Naive thymus-derived CD4-positive, alpha-beta T cell (primary cell): ENCODE measurements around the gene BCORL1. TPM values are rescaled to one million over a fixed set of nuclear protein-coding genes. Genes with fewer than 3 reads are reported as not detected.

Experiments
- ATAC-seq: fragments of 150-1000 bp; cut with Tn5 transposase; 2 replicates; pipeline ENCODE4 v1.10.0; 2021; ENCODE audit warnings: mild to moderate bottlenecking, moderate library complexity
- CTCF ChIA-PET: fragments of 350-600 bp; sonication (Branson Sonifier 250); formaldehyde crosslinking; loops from one replicate; lab custom pipeline; 2021; ENCODE audit warnings: antibody characterized with exemption; lab: Charles Lee
- POLR2A ChIA-PET: fragments of 350-600 bp; sonication (Branson Sonifier 250); formaldehyde crosslinking; loops from one replicate; lab custom pipeline; 2021; ENCODE audit warnings: antibody characterized with exemption, inconsistent platforms; lab: Charles Lee
- DNase-seq, 9 donors: peaks; one replicate each; pipeline versions ENCODE4 v3.0.0 to v3.0.0-alpha.2; 2020 to 2022; ENCODE audit warnings: mixed read lengths in 1 of 9
- H3K27ac ChIP-seq: one replicate; pipeline ENCODE4 v1.7.0; 2013; ENCODE audit warnings: mild to moderate bottlenecking, low read depth, low read length, moderate library complexity
- H3K27me3 ChIP-seq, 2 donors: one replicate each; pipeline ENCODE4 v1.7.0; 2013; ENCODE audit warnings: low read length in 2 of 2, mild to moderate bottlenecking in 2 of 2, moderate library complexity in 2 of 2; ENCODE audit not compliant: control insufficient read depth in 2 of 2, insufficient read depth in 2 of 2
- H3K36me3 ChIP-seq, 3 experiments: 1 replicate in 2 of 3; 2 replicates in 1 of 3; pipeline ENCODE4 v1.7.0; 2013; ENCODE audit warnings: low read length in 3 of 3, mild to moderate bottlenecking in 3 of 3, moderate library complexity in 1 of 3; ENCODE audit not compliant: insufficient read depth in 3 of 3, control insufficient read depth in 2 of 3
- H3K4me1 ChIP-seq, 2 donors: one replicate each; pipeline ENCODE4 v1.7.0; 2013; ENCODE audit warnings: low read length in 2 of 2, mild to moderate bottlenecking in 2 of 2, moderate library complexity in 1 of 2; ENCODE audit not compliant: control insufficient read depth in 2 of 2, insufficient read depth in 2 of 2
- H3K4me3 ChIP-seq: 2 replicates; pipeline ENCODE4 v1.7.0; 2013; ENCODE audit warnings: mild to moderate bottlenecking, low read length
- H3K9me3 ChIP-seq, 3 experiments: 1 replicate in 2 of 3; 2 replicates in 1 of 3; pipeline ENCODE4 v1.7.0; 2013; ENCODE audit warnings: low read length in 3 of 3; ENCODE audit not compliant: control insufficient read depth in 2 of 3
- H3K27ac Mint-ChIP-seq, 9 donors: one replicate each; pipeline ENCODE4 v1.8.0; 2020 to 2022; ENCODE audit warnings: mixed read lengths in 9 of 9, mild to moderate bottlenecking in 8 of 9, moderate library complexity in 5 of 9, inconsistent platforms in 2 of 9
- H3K27me3 Mint-ChIP-seq, 5 donors: one replicate each; pipeline ENCODE4 v1.8.0; 2021 to 2022; ENCODE audit warnings: mixed read lengths in 5 of 5, mild to moderate bottlenecking in 1 of 5
- H3K36me3 Mint-ChIP-seq, 5 donors: one replicate each; pipeline ENCODE4 v1.8.0; 2020 to 2022; ENCODE audit warnings: mixed read lengths in 5 of 5, mild to moderate bottlenecking in 3 of 5, inconsistent platforms in 1 of 5
- H3K4me1 Mint-ChIP-seq, 7 donors: one replicate each; pipeline ENCODE4 v1.8.0; 2020 to 2022; ENCODE audit warnings: mixed read lengths in 7 of 7, mild to moderate bottlenecking in 3 of 7, inconsistent platforms in 1 of 7
- H3K4me3 Mint-ChIP-seq, 10 donors: one replicate each; pipeline ENCODE4 v1.8.0; 2020 to 2022; ENCODE audit warnings: mild to moderate bottlenecking in 10 of 10, mixed read lengths in 10 of 10, moderate library complexity in 6 of 10, inconsistent platforms in 2 of 10
- H3K9me3 Mint-ChIP-seq, 11 donors: one replicate each; pipeline ENCODE4 v1.8.0; 2020 to 2022; ENCODE audit warnings: mixed read lengths in 11 of 11, mild to moderate bottlenecking in 4 of 11, inconsistent platforms in 1 of 11, moderate library complexity in 1 of 11
- intact Hi-C, 2 donors: fragments of 100-400 bp; cut with micrococcal nuclease; formaldehyde crosslinking; loops; one replicate each; pipeline ENCODE4 v1.15.1; 2023
- polyA plus RNA-seq, 2 donors: library from polyadenylated mRNA; unstranded; fragments of 300-500 nt; fragmentation: Illumina TruSeq; gene quantifications; one replicate each; pipeline ENCODE4 v1.2.3, GENCODE V29; 2021
- total RNA-seq, 6 experiments: library from RNA in 5 of 6; stranded (reverse) in 5 of 6; gene quantifications; 1 replicate in 5 of 6; 2 replicates in 1 of 6; pipeline ENCODE4 v1.2.3 and lab custom pipeline; 2021 to 2026

Gene BCORL1
- total and polyA plus RNA-seq, 7 experiments from 2014 or later = 0.64 to 8.9 (median 7.4) TPM

- intact Hi-C loops = loop anchor here (2.0 to 10.0 kb wide), 2 partner anchors 1732 to 1734 kb away; no protein-coding TSS in a partner anchor
Measured at GRCh38 chrX:130080791-130081367, 98.4 kb downstream of the BCORL1 start.

DNA sequence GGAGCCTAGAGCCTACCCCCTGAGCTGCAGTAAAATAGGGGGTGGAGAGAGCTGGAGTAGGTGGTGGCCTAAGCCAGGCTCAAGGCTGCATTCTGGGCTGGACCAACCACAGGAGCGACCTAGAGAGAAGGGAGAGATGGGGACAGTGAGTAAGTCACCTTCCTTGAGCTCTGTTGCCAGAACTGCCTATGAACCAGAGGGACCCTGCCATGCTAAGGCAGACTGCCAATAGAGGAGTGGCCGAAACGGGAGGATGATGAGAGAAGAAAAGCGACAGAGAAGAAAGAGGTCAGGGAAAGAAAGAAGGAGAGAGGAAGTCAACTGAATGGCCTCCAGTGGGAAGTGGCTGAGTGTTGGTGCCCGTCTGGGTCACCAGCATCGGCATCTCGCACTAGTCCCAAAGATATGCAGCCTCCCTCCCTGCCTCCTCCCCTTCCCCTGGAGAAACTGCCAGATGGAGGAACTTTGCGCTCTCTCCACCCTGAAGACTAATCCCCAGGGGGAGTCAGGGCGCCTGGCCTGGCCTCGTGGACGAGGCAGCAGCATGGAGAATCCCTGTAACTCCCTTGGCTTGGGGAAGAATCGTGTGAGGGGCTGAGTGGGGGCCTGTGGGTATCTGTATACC lies 99.1 kb downstream of the BCORL1 start:
- no peaks in the 10 kb centered on the region for H3K9me3 Mint-ChIP-seq
- no peak for ATAC-seq
- peaks cover 19 to 58% (median 41%) of the 10 kb centered on the region in 7 donors for H3K4me1 Mint-ChIP-seq
- H3K9me3 ChIP-seq = no peaks in the 10 kb centered on the region
- no peaks in the 10 kb centered on the region for H3K27me3 ChIP-seq
- H3K27ac ChIP-seq = peak overlapping the region; percentile 73
- H3K36me3 Mint-ChIP-seq = peaks cover 0 to 17% (median 3%) of the 10 kb centered on the region in 5 donors
- no peaks in the 10 kb centered on the region for H3K27me3 Mint-ChIP-seq
- H3K4me3 Mint-ChIP-seq = peak overlapping the region; percentile 74 to 93 (median 84)
- intact Hi-C loops = loop anchor here (1.0 to 10.0 kb wide), 10 partner anchors 11 to 1733 kb away; partner anchors contain the start of genes ELF4 (in 2 of the 2), AIFM1 (in 1 of the 2), ENOX2 (in 1 of the 2) and RAB33A (in 1 of the 2)
- H3K27ac Mint-ChIP-seq = peak overlapping the region; percentile 88 to 96 (median 94)
- CTCF ChIA-PET = interaction anchor here (0.6 to 5.5 kb wide), 11 partner anchors 10 to 112 kb away, joined by 3 to 83 read pairs (median 4); no protein-coding TSS in a partner anchor
- DNase-seq = no peak
- H3K4me1 ChIP-seq = peaks cover 26 to 32% of the 10 kb centered on the region in 2 donors
- peaks cover 0 to 13% (median 2%) of the 10 kb centered on the region in 3 experiments for H3K36me3 ChIP-seq
- peak overlapping the region; percentile 42 for H3K4me3 ChIP-seq
- POLR2A ChIA-PET = interaction anchor here (0.5 to 2.2 kb wide), 11 partner anchors 11 to 286 kb away, joined by 3 to 12 read pairs (median 3); partner anchors contain the start of gene AIFM1

More at GRCh38 chrX:130080791-130081367, 98.4 kb downstream of the BCORL1 start:
- Histone ChIP-seq H3K36me3 (peaks cover 0 to 13% (median 2%) of the 10 kb centered on the region in 3 experiments), H3K27ac (peak overlapping the region; percentile 73), H3K9me3 (no peaks in the 10 kb centered on the region), H3K4me3 (no peak overlapping the region), H3K4me1 (peaks cover 26 to 32% of the 10 kb centered on the region in 2 donors), H3K27me3 (no peaks in the 10 kb centered on the region)
- CTCF ChIA-PET = interaction anchor here (0.5 to 5.5 kb wide), 14 partner anchors 11 to 113 kb away, joined by 3 to 83 read pairs (median 4); no protein-coding TSS in a partner anchor
- Mint-ChIP-seq H3K36me3 (peaks cover 0 to 14% (median 3%) of the 10 kb centered on the region in 5 donors), H3K4me1 (peaks cover 19 to 53% (median 42%) of the 10 kb centered on the region in 7 donors), H3K4me3 (peak overlapping the region in 6 of 10 donors; percentile 66 to 91 (median 81)), H3K9me3 (no peaks in the 10 kb centered on the region), H3K27me3 (no peaks in the 10 kb centered on the region), H3K27ac (peak overlapping the region in 6 of 9 donors; percentile 43 to 94 (median 92))
- POLR2A ChIA-PET = interaction anchor here (0.9 to 2.2 kb wide), 5 partner anchors 11 to 90 kb away, joined by 3 to 12 read pairs (median 3); partner anchors contain the start of gene AIFM1
- ATAC-seq = no peak
- no peak for DNase-seq

DNA sequence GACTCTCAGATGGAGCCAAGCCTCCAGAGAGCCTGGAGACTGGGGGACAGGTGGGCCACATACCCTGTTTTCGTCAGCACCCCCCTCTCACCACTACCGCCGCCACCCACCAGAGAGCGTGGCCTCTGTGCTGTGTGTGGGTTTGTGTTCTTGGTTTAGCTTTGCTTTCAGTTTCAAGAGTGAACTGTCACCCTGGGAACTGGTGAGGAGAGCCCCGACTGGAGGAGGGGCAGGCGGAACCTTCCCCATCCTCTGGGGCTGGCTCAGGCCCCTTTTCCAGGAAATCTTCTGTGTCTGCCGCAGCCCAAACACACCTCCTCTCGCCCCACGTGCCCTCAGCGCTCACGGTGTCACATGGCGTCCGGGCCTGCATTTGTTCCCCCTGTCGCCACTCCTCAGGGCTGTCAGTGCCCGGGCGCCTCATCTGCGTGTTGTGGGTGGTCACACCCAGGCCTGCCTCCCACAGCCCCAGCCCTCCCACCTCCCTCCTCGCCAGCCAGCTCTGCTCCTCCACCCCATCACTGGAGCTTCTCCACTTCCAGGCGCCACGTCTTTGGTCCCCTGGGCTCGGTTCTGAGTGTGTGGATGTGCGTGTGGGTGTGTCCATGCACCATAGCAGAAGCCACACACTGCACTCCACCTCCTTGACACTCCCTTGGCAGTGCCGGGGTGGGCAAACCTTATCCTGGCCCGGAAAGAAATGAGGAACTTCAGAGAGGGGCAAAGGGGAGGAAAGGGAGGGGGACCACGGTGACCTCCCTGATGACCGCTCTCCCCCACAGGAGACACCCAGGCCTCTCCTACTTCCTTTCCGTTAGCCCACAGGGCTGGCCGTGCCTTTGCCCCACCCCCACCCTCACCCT lies 100.0 kb downstream of the BCORL1 start:
- DNase-seq (peak; percentile 18 to 79 (median 71)), ATAC-seq (peak; percentile 83)
- Histone ChIP-seq H3K27me3 (no peaks in the 10 kb centered on the region), H3K4me3 (peak overlapping the region; percentile 42), H3K4me1 (peaks cover 26 to 32% of the 10 kb centered on the region in 2 donors), H3K27ac (peak overlapping the region; percentile 73), H3K36me3 (peaks cover 0 to 13% (median 2%) of the 10 kb centered on the region in 3 experiments), H3K9me3 (no peaks in the 10 kb centered on the region)
- Mint-ChIP-seq H3K36me3 (peaks cover 0 to 17% (median 3%) of the 10 kb centered on the region in 5 donors), H3K4me1 (peaks cover 20 to 64% (median 44%) of the 10 kb centered on the region in 7 donors), H3K27ac (peak overlapping the region; percentile 85 to 96 (median 94)), H3K27me3 (no peaks in the 10 kb centered on the region), H3K9me3 (no peaks in the 10 kb centered on the region), H3K4me3 (peak overlapping the region; percentile 74 to 93 (median 84))
- intact Hi-C loops = loop anchor here (1.0 to 10.0 kb wide), 9 partner anchors 10 to 1732 kb away; partner anchors contain the start of genes ELF4 (in 2 of the 2), AIFM1 (in 1 of the 2), ENOX2 (in 1 of the 2) and RAB33A (in 1 of the 2)
- ChIA-PET CTCF (interaction anchor here (0.6 to 5.5 kb wide), 4 partner anchors 9 to 109 kb away, joined by 3 to 83 read pairs (median 14); no protein-coding TSS in a partner anchor), POLR2A (interaction anchor here (0.7 to 2.2 kb wide), 7 partner anchors 10 to 110 kb away, joined by 3 to 12 read pairs (median 5); no protein-coding TSS in a partner anchor)

- Histone ChIP-seq H3K9me3 (no peaks in the 10 kb centered on the region), H3K36me3 (peaks cover 0 to 13% (median 2%) of the 10 kb centered on the region in 3 experiments), H3K27ac (peak overlapping the region; percentile 73), H3K4me3 (peak overlapping the region; percentile 42), H3K27me3 (no peaks in the 10 kb centered on the region), H3K4me1 (peaks cover 30 to 36% of the 10 kb centered on the region in 2 donors)
- ChIA-PET CTCF (interaction anchor here (5.5 kb wide), 1 partner anchor 37 kb away, joined by 83 read pairs; no protein-coding TSS in a partner anchor), POLR2A (interaction anchor here (5.3 kb wide), 1 partner anchor 14 kb away, joined by 44 read pairs; no protein-coding TSS in a partner anchor)
- DNase-seq (no peak), ATAC-seq (no peak)
- Mint-ChIP-seq H3K27ac (peak overlapping the region; percentile 55 to 97 (median 94)), H3K4me1 (peaks cover 25 to 70% (median 50%) of the 10 kb centered on the region in 7 donors), H3K4me3 (peak overlapping the region; percentile 86 to 93 (median 89)), H3K36me3 (peaks cover 0 to 20% (median 3%) of the 10 kb centered on the region in 5 donors), H3K27me3 (no peaks in the 10 kb centered on the region), H3K9me3 (no peaks in the 10 kb centered on the region)
- intact Hi-C loops = loop anchor here in 1 of 2 donors (2.0 to 10.0 kb wide), 2 partner anchors 16 to 1732 kb away; no protein-coding TSS in a partner anchor
Measured at GRCh38 chrX:130083107-130083490, 100.7 kb downstream of the BCORL1 start.

DNA sequence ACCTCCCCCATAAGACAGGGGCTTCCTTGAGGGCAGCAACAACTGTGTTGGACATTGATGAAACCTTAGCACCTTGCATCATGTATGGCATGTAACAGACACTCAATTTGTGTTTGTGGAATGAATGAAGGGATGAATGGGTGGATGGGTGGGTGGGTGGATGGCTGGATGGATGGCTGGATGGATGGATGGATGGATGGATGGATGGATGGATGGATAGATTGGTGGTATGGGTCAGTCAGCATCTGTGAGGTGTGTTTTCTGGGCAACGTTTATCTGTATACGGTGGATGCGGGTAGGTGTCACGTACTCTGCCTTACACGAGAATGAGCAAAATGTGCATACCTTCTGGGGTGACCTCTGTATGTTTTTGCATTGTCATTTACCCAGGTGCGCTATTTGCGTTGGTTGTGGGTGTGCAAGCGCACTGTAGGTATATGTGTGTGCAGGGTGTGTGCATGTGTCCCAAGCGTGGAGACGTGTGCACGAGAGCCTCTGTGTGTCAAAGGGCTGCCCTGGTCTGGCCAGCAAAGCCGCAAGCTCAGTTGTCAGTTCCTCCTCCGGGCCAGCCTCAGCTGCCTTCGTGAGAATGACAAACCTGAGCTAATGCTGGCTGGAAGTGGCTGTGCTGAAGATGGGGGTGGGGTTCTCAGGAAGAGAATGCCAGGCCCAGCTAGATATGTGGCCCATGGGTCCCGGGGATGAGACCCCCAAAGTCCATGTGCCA lies 101.4 kb downstream of the BCORL1 start:
- no peaks in the 10 kb centered on the region for H3K9me3 ChIP-seq
- peak overlapping the region; percentile 67 for H3K4me3 ChIP-seq
- Mint-ChIP-seq H3K36me3 (peaks cover 0 to 18% (median 3%) of the 10 kb centered on the region in 5 donors), H3K4me3 (peak overlapping the region; percentile 86 to 93 (median 89)), H3K9me3 (no peaks in the 10 kb centered on the region), H3K4me1 (peaks cover 25 to 77% (median 57%) of the 10 kb centered on the region in 7 donors), H3K27me3 (no peaks in the 10 kb centered on the region), H3K27ac (peak overlapping the region; percentile 55 to 97 (median 91))
- peaks cover 0 to 13% (median 2%) of the 10 kb centered on the region in 3 experiments for H3K36me3 ChIP-seq
- peak overlapping the region; percentile 66 for H3K27ac ChIP-seq
- intact Hi-C loops = loop anchor here in 1 of 2 donors (2.0 to 10.0 kb wide), 2 partner anchors 15 to 1731 kb away; no protein-coding TSS in a partner anchor
- no peaks in the 10 kb centered on the region for H3K27me3 ChIP-seq
- H3K4me1 ChIP-seq = peaks cover 30 to 36% of the 10 kb centered on the region in 2 donors
- no peak for ATAC-seq
- ChIA-PET POLR2A (interaction anchor here (0.8 to 5.3 kb wide), 7 partner anchors 8 to 134 kb away, joined by 3 to 44 read pairs (median 5); partner anchors contain the start of gene ELF4), CTCF (interaction anchor here (6.0 kb wide), 1 partner anchor 37 kb away, joined by 54 read pairs; no protein-coding TSS in a partner anchor)
- DNase-seq = no peak
